Nephron (organoid): ENCODE data around the gene ANO3.

Source experiments
- H3K27ac Mint-ChIP-seq, 3 experiments: 2 replicates each; pipeline ENCODE4 v1.8.0; 2020; ENCODE audit warnings: mixed read lengths in 3 of 3, mild to moderate bottlenecking in 2 of 3, moderate library complexity in 1 of 3
- H3K27me3 Mint-ChIP-seq: 2 replicates; pipeline ENCODE4 v1.8.0; 2021; ENCODE audit warnings: low read depth, mild to moderate bottlenecking, moderate library complexity, mixed read lengths
- H3K36me3 Mint-ChIP-seq: 2 replicates; pipeline ENCODE4 v1.8.0; 2020; ENCODE audit warnings: low read depth, mixed read lengths
- H3K4me1 Mint-ChIP-seq: 2 replicates; pipeline ENCODE4 v1.8.0; 2020; ENCODE audit warnings: mixed read lengths
- H3K4me3 Mint-ChIP-seq, 3 experiments: 2 replicates each; pipeline ENCODE4 v1.8.0; 2020; ENCODE audit warnings: mild to moderate bottlenecking in 3 of 3, mixed read lengths in 3 of 3, moderate library complexity in 2 of 3
- H3K9me3 Mint-ChIP-seq: 2 replicates; pipeline ENCODE4 v1.8.0; 2020; ENCODE audit warnings: mixed read lengths
- CTCF ChIP-seq, 3 experiments: fragments of 200-600 bp; sonication (generic); IDR thresholded peaks; one replicate each; pipeline ENCODE4 v1.5.0; 2021; ENCODE audit warnings: antibody characterized with exemption in 3 of 3; ENCODE audit not compliant: unreplicated experiment in 3 of 3

The ANO3 gene

DNA sequence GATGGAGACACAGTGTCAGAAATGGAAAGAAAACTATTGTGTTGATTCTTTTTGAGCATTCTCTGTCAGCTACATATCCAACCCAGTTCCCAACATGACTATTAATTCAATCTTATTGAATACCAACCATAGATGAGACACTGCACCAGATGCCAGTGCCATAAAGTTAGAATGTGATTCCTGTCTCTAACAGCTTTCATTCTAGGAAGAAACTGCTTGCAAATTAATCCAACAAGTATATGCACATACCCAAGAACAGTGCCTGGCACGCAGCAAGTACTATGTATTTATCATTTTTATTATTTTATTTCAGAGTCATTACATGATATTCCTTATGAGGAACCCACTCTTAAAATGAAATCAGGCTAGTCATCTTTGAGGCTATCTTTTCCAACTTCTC, 355.4 kb downstream of the ANO3 start:
- TF ChIP-seq CTCF (IDR thresholded peaks at IDR 0.05; ENCODE audit: unreplicated experiment in 3 of 3), result no peak
- Mint-ChIP-seq H3K36me3 (no peaks in the 10 kb centered on the region), H3K9me3 (no peaks in the 10 kb centered on the region), H3K27me3 (no peaks in the 10 kb centered on the region), H3K4me3 (no peak overlapping the region), H3K4me1 (no peaks in the 10 kb centered on the region), H3K27ac (no peak overlapping the region)

GRCh38 chr11:26688701-26689100, 356.8 kb downstream of the ANO3 start:
- Mint-ChIP-seq H3K36me3 (no peaks in the 10 kb centered on the region), H3K4me1 (no peaks in the 10 kb centered on the region), H3K27ac (no peak overlapping the region), H3K9me3 (no peaks in the 10 kb centered on the region), H3K27me3 (no peaks in the 10 kb centered on the region), H3K4me3 (no peak overlapping the region)
- TF ChIP-seq CTCF (IDR thresholded peaks at IDR 0.05; ENCODE audit: unreplicated experiment in 3 of 3), result no peak

GRCh38 chr11:26696330-26696729, 364.4 kb downstream of the ANO3 start:
- Mint-ChIP-seq H3K27ac (no peak overlapping the region), H3K4me1 (peaks cover 8% of the 10 kb centered on the region), H3K27me3 (no peaks in the 10 kb centered on the region), H3K9me3 (no peaks in the 10 kb centered on the region), H3K36me3 (no peaks in the 10 kb centered on the region), H3K4me3 (no peak overlapping the region)
- no peak for TF ChIP-seq CTCF (IDR thresholded peaks at IDR 0.05; ENCODE audit: unreplicated experiment in 3 of 3)

GRCh38 chr11:26698224-26698623, 366.3 kb downstream of the ANO3 start:
- Mint-ChIP-seq H3K27me3 (no peaks in the 10 kb centered on the region), H3K4me1 (peaks cover 18% of the 10 kb centered on the region)
- no peak for TF ChIP-seq CTCF (IDR thresholded peaks at IDR 0.05; ENCODE audit: unreplicated experiment in 3 of 3)

DNA sequence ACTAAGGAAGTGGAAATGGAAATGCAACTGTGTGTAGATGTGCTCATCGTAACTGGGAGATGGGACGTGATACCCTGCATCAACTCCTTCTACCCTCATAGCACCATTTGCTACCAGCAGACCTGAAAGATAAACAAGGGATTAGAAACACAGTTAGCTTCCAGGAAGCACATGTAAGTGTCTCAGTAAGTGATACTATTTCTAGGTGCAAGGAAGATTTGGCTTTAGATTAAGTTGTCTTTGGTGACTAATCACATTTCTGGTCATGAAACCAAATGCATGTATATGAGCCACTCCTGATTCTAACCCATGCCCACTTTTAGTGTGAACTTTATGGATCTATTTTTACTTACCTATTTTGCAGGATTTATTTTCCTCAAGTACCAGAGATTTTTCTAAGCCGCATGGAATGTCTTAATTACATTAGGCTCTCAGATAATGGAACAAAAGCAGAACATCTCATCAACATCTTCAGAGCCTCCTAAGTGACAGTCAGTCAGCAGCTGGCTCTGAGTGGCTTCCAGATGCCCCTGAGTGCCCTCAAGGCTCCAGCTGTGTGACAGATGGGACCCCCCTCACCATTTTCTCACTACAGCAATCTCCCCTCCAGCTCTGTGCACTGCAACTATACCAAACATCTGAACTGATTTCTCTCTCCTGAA, 368.8 kb downstream of the ANO3 start:
- Mint-ChIP-seq H3K27ac (peak overlapping the region in 2 of 3 experiments; percentile 24 to 30), H3K4me1 (peaks cover 30% of the 10 kb centered on the region), H3K27me3 (no peaks in the 10 kb centered on the region), H3K4me3 (no peak overlapping the region), H3K36me3 (no peaks in the 10 kb centered on the region), H3K9me3 (no peaks in the 10 kb centered on the region)
- TF ChIP-seq CTCF (IDR thresholded peaks at IDR 0.05; ENCODE audit: unreplicated experiment in 3 of 3), result no peak

More at GRCh38 chr11:26698224-26698623, 366.3 kb downstream of the ANO3 start:
- H3K9me3 Mint-ChIP-seq, result no peaks in the 10 kb centered on the region
- H3K27ac Mint-ChIP-seq, result no peak overlapping the region
- H3K36me3 Mint-ChIP-seq, result no peaks in the 10 kb centered on the region
- H3K4me3 Mint-ChIP-seq, result no peak overlapping the region

GRCh38 chr11:26702406-26702805, 370.5 kb downstream of the ANO3 start:
- Mint-ChIP-seq H3K4me1 (peaks cover 30% of the 10 kb centered on the region), H3K27me3 (no peaks in the 10 kb centered on the region), H3K4me3 (no peak overlapping the region)

More at GRCh38 chr11:26702406-26702805, 370.5 kb downstream of the ANO3 start:
- Mint-ChIP-seq H3K9me3 (no peaks in the 10 kb centered on the region), H3K36me3 (no peaks in the 10 kb centered on the region), H3K27ac (peak overlapping the region; percentile 51 to 91 (median 66))
- no peak for TF ChIP-seq CTCF (IDR thresholded peaks at IDR 0.05; ENCODE audit: unreplicated experiment in 3 of 3)
